Activated T-helper 1 cell treated with anti-CD3 and anti-CD28 coated beads, Interleukin-12 subunit alpha, Interleukin-12 subunit beta, Interleukin-2, Interleukin-4 antibody, amounts not matched to agents 30 ng/mL and 10 ng/mL and 1 ng/mL, durations not matched to agents 14 hours and 24 hours and 36 hours (primary cell): ENCODE data around the gene TMEM178B. TPM values are rescaled to one million over a fixed set of nuclear protein-coding genes. Genes with fewer than 3 reads are reported as not detected.
"Not testable (repeated sequence)": the region's sequence is repeated elsewhere in the genome, so short reads cannot be mapped to it uniquely, and the experiment has no call there.

Experiments
- DNase-seq: peaks from one replicate; pipeline ENCODE4 v3.0.0; 2021; ENCODE audit warnings: low spot score
- H3K27ac Mint-ChIP-seq: one replicate; pipeline ENCODE4 v1.8.0; 2021; ENCODE audit warnings: mild to moderate bottlenecking, mixed read lengths
- H3K27me3 Mint-ChIP-seq: one replicate; pipeline ENCODE4 v1.8.0; 2022; ENCODE audit warnings: mild to moderate bottlenecking, moderate library complexity, mixed read lengths; ENCODE audit not compliant: insufficient read depth
- H3K36me3 Mint-ChIP-seq: one replicate; pipeline ENCODE4 v1.8.0; 2021; ENCODE audit warnings: low read depth, mixed read lengths
- H3K4me1 Mint-ChIP-seq: one replicate; pipeline ENCODE4 v1.8.0; 2021; ENCODE audit warnings: low read depth, mixed read lengths
- H3K4me3 Mint-ChIP-seq: one replicate; pipeline ENCODE4 v1.8.0; 2021; ENCODE audit warnings: mild to moderate bottlenecking, moderate library complexity, mixed read lengths
- H3K9me3 Mint-ChIP-seq: one replicate; pipeline ENCODE4 v1.8.0; 2021; ENCODE audit warnings: mixed read lengths
- intact Hi-C: fragments of 100-400 bp; cut with micrococcal nuclease; formaldehyde crosslinking; loops from one replicate; pipeline ENCODE4 v1.15.1; 2024
- total RNA-seq: library from RNA; stranded (reverse); gene quantifications from 2 replicates; pipeline ENCODE4 v1.2.3, GENCODE V29; 2022

TMEM178B gene
- total RNA-seq, 1 donor from 2014 or later: 2.5 TPM

- Mint-ChIP-seq H3K4me1 (no peaks in the 10 kb centered on the region), H3K4me3 (no peak overlapping the region), H3K9me3 (no peaks in the 10 kb centered on the region), H3K27me3 (peaks cover 10% of the 10 kb centered on the region), H3K36me3 (no peaks in the 10 kb centered on the region), H3K27ac (no peak overlapping the region)
- intact Hi-C loops: no loop called here
- no peak for DNase-seq
Observed at GRCh38 chr7:141377906-141378305, 304.0 kb downstream of the TMEM178B start.

DNA sequence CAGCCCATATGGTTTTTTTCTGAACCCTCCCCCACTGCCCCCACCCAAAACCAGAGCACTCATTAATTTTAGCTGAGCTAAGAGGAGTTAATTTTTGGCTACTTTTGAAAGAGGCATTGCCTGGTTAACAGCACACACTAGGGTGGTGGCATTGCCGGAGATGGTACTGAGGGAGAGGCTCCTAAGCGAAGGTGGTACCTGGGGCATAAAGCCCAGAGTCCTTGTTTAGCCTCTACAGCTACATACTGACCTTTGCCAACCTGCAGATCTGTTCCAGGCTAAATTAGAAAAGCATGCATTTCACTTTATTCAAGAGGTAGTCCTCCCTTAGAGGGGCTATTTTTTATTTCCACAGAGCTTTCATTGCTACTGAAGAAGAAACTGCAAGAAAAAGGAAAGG lies 304.5 kb downstream of the TMEM178B start:
- H3K27ac Mint-ChIP-seq: no peak overlapping the region
- no peak overlapping the region for H3K4me3 Mint-ChIP-seq
- no peaks in the 10 kb centered on the region for H3K4me1 Mint-ChIP-seq
- H3K27me3 Mint-ChIP-seq: peaks cover 8% of the 10 kb centered on the region
- H3K36me3 Mint-ChIP-seq: no peaks in the 10 kb centered on the region
- no peaks in the 10 kb centered on the region for H3K9me3 Mint-ChIP-seq
- no peak for DNase-seq
- intact Hi-C loops: no loop called here

GRCh38 chr7:141381794-141382427 lies 308.0 kb downstream of the TMEM178B start:
- Mint-ChIP-seq H3K36me3 (no peaks in the 10 kb centered on the region), H3K4me3 (no peak overlapping the region), H3K27me3 (peaks cover 5% of the 10 kb centered on the region), H3K9me3 (no peaks in the 10 kb centered on the region), H3K4me1 (no peaks in the 10 kb centered on the region), H3K27ac (no peak overlapping the region)
- DNase-seq: no peak
- intact Hi-C loops: no loop called here

DNA sequence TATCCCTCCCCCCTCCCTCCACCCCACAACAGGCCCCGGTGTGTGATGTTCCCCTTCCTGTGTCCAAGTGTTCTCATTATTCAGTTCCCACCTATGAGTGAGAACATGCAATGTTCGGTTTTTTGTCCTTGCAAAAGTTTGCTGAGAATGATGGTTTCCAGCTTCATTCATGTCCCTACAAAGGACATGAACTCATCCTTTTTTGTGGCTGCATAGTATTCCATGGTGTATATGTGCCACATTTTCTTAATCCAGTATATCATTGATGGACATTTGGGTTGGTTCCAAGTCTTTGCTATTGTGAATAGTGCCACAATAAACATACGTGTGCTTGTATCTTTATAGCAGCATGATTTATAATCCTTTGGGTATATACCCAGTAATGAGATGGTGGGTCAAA lies 309.5 kb downstream of the TMEM178B start:
- H3K4me3 Mint-ChIP-seq, H3K27ac Mint-ChIP-seq, H3K36me3 Mint-ChIP-seq, H3K4me1 Mint-ChIP-seq, H3K27me3 Mint-ChIP-seq, H3K9me3 Mint-ChIP-seq, intact Hi-C loops, DNase-seq: not testable (repeated sequence)

GRCh38 chr7:141386881-141387280 lies 313.0 kb downstream of the TMEM178B start:
- no peak for DNase-seq
- no peaks in the 10 kb centered on the region for H3K4me1 Mint-ChIP-seq
- no peak overlapping the region for H3K4me3 Mint-ChIP-seq
- H3K27ac Mint-ChIP-seq: no peak overlapping the region
- peaks cover 13% of the 10 kb centered on the region for H3K27me3 Mint-ChIP-seq
- no peaks in the 10 kb centered on the region for H3K9me3 Mint-ChIP-seq
- intact Hi-C loops: no loop called here
- no peaks in the 10 kb centered on the region for H3K36me3 Mint-ChIP-seq

- Mint-ChIP-seq H3K36me3 (no peaks in the 10 kb centered on the region), H3K27me3 (peaks cover 13% of the 10 kb centered on the region), H3K4me1 (no peaks in the 10 kb centered on the region), H3K4me3 (no peak overlapping the region), H3K27ac (no peak overlapping the region), H3K9me3 (no peaks in the 10 kb centered on the region)
- no peak for DNase-seq
- intact Hi-C loops: no loop called here
Observed at GRCh38 chr7:141387521-141388217, 313.8 kb downstream of the TMEM178B start.

- Mint-ChIP-seq H3K27me3 (peaks cover 18% of the 10 kb centered on the region), H3K9me3 (no peaks in the 10 kb centered on the region), H3K27ac (no peak overlapping the region), H3K36me3 (no peaks in the 10 kb centered on the region), H3K4me3 (no peak overlapping the region), H3K4me1 (no peaks in the 10 kb centered on the region)
- intact Hi-C loops: no loop called here
- no peak for DNase-seq
Observed at GRCh38 chr7:141389140-141389796, 315.4 kb downstream of the TMEM178B start.

GRCh38 chr7:141390339-141390738 lies 316.5 kb downstream of the TMEM178B start:
- Mint-ChIP-seq H3K4me1 (no peaks in the 10 kb centered on the region), H3K9me3 (no peaks in the 10 kb centered on the region)
- intact Hi-C loops: no loop called here

GRCh38 chr7:141393056-141393455 lies 319.2 kb downstream of the TMEM178B start:
- Mint-ChIP-seq H3K9me3 (no peaks in the 10 kb centered on the region), H3K36me3 (no peaks in the 10 kb centered on the region), H3K27me3 (peaks cover 17% of the 10 kb centered on the region), H3K27ac (no peak overlapping the region), H3K4me1 (no peaks in the 10 kb centered on the region), H3K4me3 (no peak overlapping the region)
- DNase-seq: no peak
- intact Hi-C loops: no loop called here

More at GRCh38 chr7:141390339-141390738, 316.5 kb downstream of the TMEM178B start:
- DNase-seq: no peak
- Mint-ChIP-seq H3K27me3 (peaks cover 17% of the 10 kb centered on the region), H3K27ac (no peak overlapping the region), H3K4me3 (no peak overlapping the region), H3K36me3 (no peaks in the 10 kb centered on the region)

GRCh38 chr7:141397236-141398163 lies 323.6 kb downstream of the TMEM178B start:
- H3K36me3 Mint-ChIP-seq: no peaks in the 10 kb centered on the region
- H3K4me3 Mint-ChIP-seq: no peak overlapping the region
- H3K27ac Mint-ChIP-seq: no peak overlapping the region
- H3K4me1 Mint-ChIP-seq: no peaks in the 10 kb centered on the region
- DNase-seq: no peak
- H3K27me3 Mint-ChIP-seq: peaks cover 19% of the 10 kb centered on the region
- intact Hi-C loops: no loop called here
- H3K9me3 Mint-ChIP-seq: no peaks in the 10 kb centered on the region

DNA sequence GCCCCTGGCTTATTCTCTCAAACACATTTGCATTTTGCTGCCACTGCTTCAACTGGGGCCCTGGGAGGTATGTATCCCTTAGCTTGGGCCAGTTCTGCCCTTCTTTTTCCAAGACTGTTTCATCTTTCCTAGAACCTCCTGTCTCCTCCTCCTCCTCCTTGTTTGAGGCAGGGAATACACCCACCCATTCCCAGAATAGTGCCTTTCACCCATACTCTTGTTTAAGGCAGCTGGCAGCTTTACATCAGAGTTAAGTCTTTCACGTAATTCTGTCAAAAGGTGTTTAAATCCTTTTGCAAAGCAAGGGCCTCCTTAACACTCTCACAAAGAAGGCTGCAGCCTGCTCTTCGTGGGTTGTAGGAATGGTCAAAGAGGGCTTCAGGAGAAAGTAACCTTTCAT lies 326.5 kb downstream of the TMEM178B start:
- no peaks in the 10 kb centered on the region for H3K36me3 Mint-ChIP-seq

DNA sequence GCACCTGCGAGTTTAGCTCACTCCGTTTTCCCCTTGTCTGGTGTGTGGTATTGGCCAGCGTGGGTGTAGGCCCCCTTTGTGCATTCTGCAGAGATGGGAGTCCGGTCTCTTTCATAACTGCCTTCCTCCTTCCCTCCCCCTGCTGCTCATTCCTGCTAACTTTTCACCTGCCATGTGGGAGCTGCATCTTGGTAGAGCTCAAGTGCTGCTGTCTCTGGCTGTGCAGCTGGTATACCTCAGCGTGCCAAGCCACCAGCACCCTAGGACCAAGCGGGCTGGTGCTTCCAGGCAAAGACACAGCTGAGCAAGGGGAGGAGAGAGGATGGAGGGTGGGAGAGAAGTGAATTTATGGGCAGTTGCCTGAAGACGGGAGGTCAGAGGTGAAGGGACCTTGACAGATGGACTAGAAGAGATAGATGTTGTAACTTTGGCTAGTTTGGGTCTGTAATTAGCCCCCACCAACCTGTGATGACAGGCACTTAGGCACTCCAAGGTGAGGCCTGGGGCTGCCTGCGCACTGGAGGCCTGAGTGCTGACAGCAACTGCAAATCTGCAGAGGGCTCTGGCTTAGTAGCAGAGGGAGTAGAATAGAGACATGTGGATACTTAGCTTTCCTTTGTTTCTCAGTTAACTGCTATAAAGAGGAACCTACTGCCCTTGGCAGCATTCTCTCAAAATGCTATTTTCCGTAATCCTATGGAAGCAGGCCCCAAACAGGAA lies 328.6 kb downstream of the TMEM178B start:
- no peak overlapping the region for H3K4me3 Mint-ChIP-seq
- no peak overlapping the region for H3K27ac Mint-ChIP-seq
- H3K27me3 Mint-ChIP-seq: peaks cover 16% of the 10 kb centered on the region
- no peaks in the 10 kb centered on the region for H3K4me1 Mint-ChIP-seq
- H3K9me3 Mint-ChIP-seq: no peaks in the 10 kb centered on the region
- DNase-seq: no peak
- intact Hi-C loops: no loop called here
- no peaks in the 10 kb centered on the region for H3K36me3 Mint-ChIP-seq

More for the DNA sequence above, 326.5 kb downstream of the TMEM178B start:
- H3K4me1 Mint-ChIP-seq: no peaks in the 10 kb centered on the region
- intact Hi-C loops: no loop called here
- no peak overlapping the region for H3K4me3 Mint-ChIP-seq
- H3K27ac Mint-ChIP-seq: no peak overlapping the region
- H3K9me3 Mint-ChIP-seq: no peaks in the 10 kb centered on the region
- DNase-seq: no peak
- H3K27me3 Mint-ChIP-seq: peaks cover 13% of the 10 kb centered on the region
